ENCODE measurements around the gene MRPL20. TPM values are rescaled to one million over a fixed set of nuclear protein-coding genes. Genes with fewer than 3 reads are reported as not detected.
A peak's percentile ranks its signal among the peaks of the same experiment; 100 is the strongest.

The MRPL20 gene
- total and polyA plus RNA-seq, 4 experiments from 2014 or later, result 119 to 202 (median 147) TPM

DNA sequence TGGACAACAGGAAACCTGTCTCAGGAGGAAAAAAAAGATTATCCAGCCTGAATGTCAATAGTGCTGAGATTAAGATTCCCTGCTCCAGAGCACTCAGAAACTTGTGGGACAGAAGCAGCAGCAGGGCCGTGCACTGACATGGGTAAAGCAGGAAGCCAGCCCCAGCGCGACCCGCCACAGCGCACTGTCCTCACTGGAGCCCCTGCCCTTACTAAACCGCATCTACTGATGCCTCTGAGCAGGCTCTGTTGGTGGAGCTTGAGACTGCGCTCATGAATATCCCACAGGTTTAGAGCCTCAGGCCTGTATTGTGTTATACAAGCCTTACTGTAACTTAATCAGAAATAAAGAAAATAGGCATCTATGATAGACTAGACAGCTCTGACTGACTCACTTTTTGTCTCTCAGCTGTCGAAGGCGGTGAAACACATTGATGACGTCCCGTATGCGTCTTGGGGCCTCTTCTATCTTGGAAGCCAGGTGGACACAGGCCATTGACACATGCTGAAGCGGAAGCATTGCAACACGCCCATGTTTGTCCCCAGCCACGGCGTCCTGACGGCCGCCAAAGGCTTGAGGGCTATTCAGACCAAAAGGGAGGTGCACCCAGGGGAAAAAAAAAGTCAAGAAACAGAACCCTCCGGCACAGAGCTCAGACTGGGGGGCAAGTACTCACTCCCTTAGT lies 9.1 kb downstream of the MRPL20 start:
- Mint-ChIP-seq H3K4me1 (peaks cover 15 to 65% (median 37%) of the 10 kb centered on the region in 4 donors), H3K4me3 (peak overlapping the region; percentile 87 to 94 (median 90)), H3K36me3 (peaks cover 35 to 66% of the 10 kb centered on the region in 2 donors), H3K27me3 (no peaks in the 10 kb centered on the region), H3K9me3 (peaks cover 0 to 3% (median 0%) of the 10 kb centered on the region in 8 donors), H3K27ac (peak overlapping the region; percentile 87 to 96 (median 90))
- peaks cover 38% of the 10 kb centered on the region for H3K4me1 ChIP-seq (ENCODE audit: insufficient read depth, low read length)
- H3K27me3 ChIP-seq (ENCODE audit: insufficient read depth, low read length), result no peaks in the 10 kb centered on the region
- POLR2A ChIA-PET (ENCODE audit: partially characterized antibody), result interaction anchor here (1.3 to 7.1 kb wide), 4 partner anchors 8 to 77 kb away, joined by 3 to 149 read pairs (median 30); partner anchors contain the start of genes AURKAIP1 and MRPL20
- peak overlapping the region; percentile 85 for H3K27ac ChIP-seq (ENCODE audit: low read depth, low read length)
- peaks cover 55% of the 10 kb centered on the region for H3K36me3 ChIP-seq (ENCODE audit: insufficient read depth, low read length)
- CTCF ChIA-PET (ENCODE audit: partially characterized antibody), result interaction anchor here (0.6 kb wide), 1 partner anchor 46 kb away, joined by 3 read pairs; no protein-coding TSS in a partner anchor
- H3K4me3 ChIP-seq (ENCODE audit: low read length in 2 of 2), result peak overlapping the region; percentile 50 to 81
- no peaks in the 10 kb centered on the region for H3K9me3 ChIP-seq (ENCODE audit: control insufficient read depth in 1 of 2, low read length in 2 of 2)
- intact Hi-C loops (cut with micrococcal nuclease), result no loop called here
- DNase-seq, result no peak

DNA sequence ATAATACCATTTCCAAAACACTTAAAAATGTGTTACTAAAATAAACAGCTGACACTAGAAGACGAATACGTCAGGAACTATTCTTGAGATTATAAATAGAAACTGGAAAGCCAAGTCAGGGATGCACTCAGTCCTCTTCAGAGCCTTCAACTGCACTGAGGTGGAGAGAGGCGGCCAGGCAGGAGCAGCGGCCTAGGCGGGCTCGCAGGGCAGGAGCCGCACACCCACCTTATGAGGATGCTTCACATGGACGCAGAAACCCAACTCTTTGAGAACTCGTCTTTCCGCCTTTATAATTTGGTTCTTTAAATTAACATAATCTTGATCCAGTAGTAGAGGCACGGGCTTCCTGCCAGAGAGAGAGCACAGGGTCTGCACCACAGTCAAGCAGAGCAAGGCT lies 11.9 kb downstream of the MRPL20 start:
- H3K9me3 ChIP-seq (ENCODE audit: control insufficient read depth in 1 of 2, low read length in 2 of 2), result no peaks in the 10 kb centered on the region
- ChIA-PET CTCF (ENCODE audit: partially characterized antibody) (no interaction called here), POLR2A (ENCODE audit: partially characterized antibody) (interaction anchor here (0.6 to 0.7 kb wide), 2 partner anchors 12 to 24 kb away, joined by 3 to 4 read pairs; partner anchors contain the start of gene MRPL20)
- H3K36me3 Mint-ChIP-seq, result peaks cover 39 to 74% of the 10 kb centered on the region in 2 donors
- no peaks in the 10 kb centered on the region for H3K27me3 Mint-ChIP-seq
- peaks cover 25% of the 10 kb centered on the region for H3K4me1 ChIP-seq (ENCODE audit: insufficient read depth, low read length)
- H3K4me3 ChIP-seq (ENCODE audit: low read length in 2 of 2), result no peak overlapping the region
- H3K27ac Mint-ChIP-seq, result peak overlapping the region in 4 of 7 donors; percentile 16 to 70 (median 54)
- no peak for DNase-seq
- peaks cover 0 to 3% (median 0%) of the 10 kb centered on the region in 8 donors for H3K9me3 Mint-ChIP-seq
- no peaks in the 10 kb centered on the region for H3K27me3 ChIP-seq (ENCODE audit: insufficient read depth, low read length)
- H3K4me1 Mint-ChIP-seq, result peaks cover 12 to 44% (median 27%) of the 10 kb centered on the region in 4 donors
- peak overlapping the region in 6 of 8 donors; percentile 2 to 74 (median 30) for H3K4me3 Mint-ChIP-seq
- intact Hi-C loops (cut with micrococcal nuclease), result no loop called here
- H3K36me3 ChIP-seq (ENCODE audit: insufficient read depth, low read length), result peaks cover 63% of the 10 kb centered on the region
- H3K27ac ChIP-seq (ENCODE audit: low read depth, low read length), result no peak overlapping the region

DNA sequence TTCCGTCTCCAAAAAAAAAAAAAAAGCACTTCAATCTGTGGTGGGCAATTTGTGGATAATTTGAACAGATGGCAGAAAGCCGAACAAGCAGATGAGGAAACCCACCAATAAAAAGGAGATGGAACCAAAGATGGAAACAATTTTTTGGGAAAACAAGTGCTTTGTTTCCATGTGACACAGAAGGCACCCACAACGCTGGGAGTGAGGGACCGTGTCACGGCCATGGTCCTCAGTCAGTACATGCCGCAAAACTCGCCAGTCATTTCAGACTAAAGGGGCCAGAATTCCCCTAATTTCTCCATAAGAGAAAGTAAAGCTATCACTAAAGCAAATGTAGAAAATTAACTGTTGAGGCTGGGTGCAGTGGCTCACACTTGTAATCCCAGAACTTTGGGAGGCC lies 13.0 kb downstream of the MRPL20 start:
- ChIA-PET CTCF (ENCODE audit: partially characterized antibody) (no interaction called here), POLR2A (ENCODE audit: partially characterized antibody) (no interaction called here)
- Histone ChIP-seq H3K4me3 (ENCODE audit: low read length in 2 of 2) (no peak overlapping the region), H3K27me3 (ENCODE audit: insufficient read depth, low read length) (no peaks in the 10 kb centered on the region), H3K4me1 (ENCODE audit: insufficient read depth, low read length) (peaks cover 21% of the 10 kb centered on the region), H3K27ac (ENCODE audit: low read depth, low read length) (no peak overlapping the region), H3K36me3 (ENCODE audit: insufficient read depth, low read length) (peaks cover 72% of the 10 kb centered on the region), H3K9me3 (ENCODE audit: control insufficient read depth in 1 of 2, low read length in 2 of 2) (no peaks in the 10 kb centered on the region)
- DNase-seq, result no peak
- intact Hi-C loops (cut with micrococcal nuclease), result no loop called here
- peaks cover 44 to 72% of the 10 kb centered on the region in 2 donors for H3K36me3 Mint-ChIP-seq
- no peaks in the 10 kb centered on the region for H3K27me3 Mint-ChIP-seq
- H3K27ac Mint-ChIP-seq, result no peak overlapping the region
- H3K4me3 Mint-ChIP-seq, result no peak overlapping the region
- H3K9me3 Mint-ChIP-seq, result no peaks in the 10 kb centered on the region
- peaks cover 12 to 36% (median 22%) of the 10 kb centered on the region in 4 donors for H3K4me1 Mint-ChIP-seq

DNA sequence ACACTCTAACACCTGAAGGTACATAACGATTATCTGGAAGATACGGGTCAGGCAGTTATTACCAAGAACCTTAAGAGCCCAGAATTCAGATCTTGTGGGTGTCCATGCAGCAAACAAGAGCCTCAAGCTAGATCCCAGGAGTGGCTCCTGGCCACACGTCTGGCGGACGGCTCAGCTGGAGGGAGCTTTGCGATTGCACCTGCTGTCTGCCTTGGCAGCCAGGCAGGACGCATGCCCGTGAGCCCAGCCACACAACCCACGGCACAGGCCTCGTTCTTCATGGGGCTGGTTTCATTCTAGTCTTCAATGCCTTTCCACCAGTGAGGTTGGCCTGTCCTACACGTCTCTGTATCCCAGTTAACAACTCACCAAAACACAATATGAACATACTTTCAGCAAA lies 13.7 kb downstream of the MRPL20 start:
- Mint-ChIP-seq H3K27ac (peak overlapping the region in 2 of 7 donors; percentile 32 to 62), H3K4me1 (peaks cover 12 to 35% (median 21%) of the 10 kb centered on the region in 4 donors), H3K27me3 (no peaks in the 10 kb centered on the region), H3K36me3 (peaks cover 44 to 72% of the 10 kb centered on the region in 2 donors), H3K9me3 (no peaks in the 10 kb centered on the region), H3K4me3 (no peak overlapping the region)
- Histone ChIP-seq H3K4me3 (ENCODE audit: low read length in 2 of 2) (no peak overlapping the region), H3K9me3 (ENCODE audit: control insufficient read depth in 1 of 2, low read length in 2 of 2) (no peaks in the 10 kb centered on the region), H3K36me3 (ENCODE audit: insufficient read depth, low read length) (peaks cover 77% of the 10 kb centered on the region), H3K4me1 (ENCODE audit: insufficient read depth, low read length) (peaks cover 19% of the 10 kb centered on the region), H3K27ac (ENCODE audit: low read depth, low read length) (no peak overlapping the region), H3K27me3 (ENCODE audit: insufficient read depth, low read length) (no peaks in the 10 kb centered on the region)
- intact Hi-C loops (cut with micrococcal nuclease), result no loop called here
- POLR2A ChIA-PET (ENCODE audit: partially characterized antibody), result no interaction called here
- no peak for DNase-seq
- CTCF ChIA-PET (ENCODE audit: partially characterized antibody), result no interaction called here

DNA sequence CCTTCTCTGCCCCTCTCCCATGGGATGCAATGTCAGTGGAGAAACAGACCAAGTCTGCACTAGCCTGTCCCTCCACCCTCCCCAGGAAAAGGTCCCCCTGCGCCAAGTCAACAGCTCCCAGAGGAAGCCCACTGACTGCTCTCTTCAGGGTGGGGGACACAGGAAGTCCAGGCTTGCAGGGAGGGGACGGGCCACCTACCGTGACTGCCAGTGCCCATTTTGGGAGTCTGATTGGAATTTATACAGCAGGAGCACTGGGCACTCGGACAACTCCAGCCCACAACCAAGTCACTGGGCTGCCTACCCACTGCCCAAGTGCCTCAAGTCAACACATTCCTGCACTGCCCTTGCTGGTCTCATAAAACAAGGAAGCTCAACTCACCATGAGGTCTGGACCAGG lies 14.1 kb downstream of the MRPL20 start:
- peaks cover 8 to 31% (median 17%) of the 10 kb centered on the region in 4 donors for H3K4me1 Mint-ChIP-seq
- CTCF ChIA-PET (ENCODE audit: partially characterized antibody), result no interaction called here
- intact Hi-C loops (cut with micrococcal nuclease), result no loop called here
- POLR2A ChIA-PET (ENCODE audit: partially characterized antibody), result interaction anchor here (1.8 kb wide), 1 partner anchor 18 kb away, joined by 5 read pairs; the partner anchor contains the start of gene AURKAIP1
- peak overlapping the region in 1 of 7 donors; percentile 70 for H3K27ac Mint-ChIP-seq
- peaks cover 78% of the 10 kb centered on the region for H3K36me3 ChIP-seq (ENCODE audit: insufficient read depth, low read length)
- peaks cover 45 to 72% of the 10 kb centered on the region in 2 donors for H3K36me3 Mint-ChIP-seq
- H3K9me3 Mint-ChIP-seq, result no peaks in the 10 kb centered on the region
- H3K27me3 Mint-ChIP-seq, result no peaks in the 10 kb centered on the region
- DNase-seq, result no peak
- H3K4me3 ChIP-seq (ENCODE audit: low read length in 2 of 2), result no peak overlapping the region
- no peaks in the 10 kb centered on the region for H3K9me3 ChIP-seq (ENCODE audit: control insufficient read depth in 1 of 2, low read length in 2 of 2)
- peaks cover 15% of the 10 kb centered on the region for H3K4me1 ChIP-seq (ENCODE audit: insufficient read depth, low read length)
- H3K27me3 ChIP-seq (ENCODE audit: insufficient read depth, low read length), result no peaks in the 10 kb centered on the region
- H3K27ac ChIP-seq (ENCODE audit: low read depth, low read length), result no peak overlapping the region
- H3K4me3 Mint-ChIP-seq, result no peak overlapping the region

DNA sequence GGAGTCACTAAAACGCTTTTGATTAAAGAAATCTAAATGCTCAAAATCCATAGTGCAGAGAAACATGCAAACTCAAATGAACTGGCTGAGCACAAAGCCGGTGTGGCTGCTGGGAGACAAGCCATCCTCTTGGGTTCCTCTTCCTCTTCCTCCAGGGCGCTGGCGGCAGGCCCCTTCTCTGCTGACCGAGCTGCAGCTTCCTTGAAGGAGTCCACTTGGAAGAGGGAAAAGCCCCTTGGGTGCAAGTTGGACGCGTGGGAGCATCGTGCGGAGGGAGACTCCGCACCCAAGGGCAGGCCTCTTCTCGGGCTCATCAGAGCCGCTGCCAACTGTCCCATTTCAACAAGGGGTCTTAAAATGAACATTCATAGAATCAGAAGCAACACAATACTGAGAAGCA lies 15.9 kb downstream of the MRPL20 start:
- Histone ChIP-seq H3K36me3 (ENCODE audit: insufficient read depth, low read length) (peaks cover 84% of the 10 kb centered on the region), H3K27me3 (ENCODE audit: insufficient read depth, low read length) (no peaks in the 10 kb centered on the region), H3K4me1 (ENCODE audit: insufficient read depth, low read length) (peaks cover 3% of the 10 kb centered on the region), H3K27ac (ENCODE audit: low read depth, low read length) (no peak overlapping the region), H3K4me3 (ENCODE audit: low read length in 2 of 2) (no peak overlapping the region), H3K9me3 (ENCODE audit: control insufficient read depth in 1 of 2, low read length in 2 of 2) (no peaks in the 10 kb centered on the region)
- intact Hi-C loops (cut with micrococcal nuclease), result no loop called here
- Mint-ChIP-seq H3K27me3 (no peaks in the 10 kb centered on the region), H3K27ac (peak overlapping the region in 1 of 7 donors; percentile 18), H3K4me1 (peaks cover 6 to 23% (median 12%) of the 10 kb centered on the region in 4 donors), H3K36me3 (peaks cover 58 to 78% of the 10 kb centered on the region in 2 donors), H3K9me3 (no peaks in the 10 kb centered on the region), H3K4me3 (no peak overlapping the region)
- DNase-seq, result no peak
- ChIA-PET POLR2A (ENCODE audit: partially characterized antibody) (interaction anchor here (0.9 to 2.9 kb wide), 4 partner anchors 9 to 16 kb away, joined by 3 to 13 read pairs (median 4); partner anchors contain the start of genes AURKAIP1, CCNL2 and MRPL20), CTCF (ENCODE audit: partially characterized antibody) (no interaction called here)

DNA sequence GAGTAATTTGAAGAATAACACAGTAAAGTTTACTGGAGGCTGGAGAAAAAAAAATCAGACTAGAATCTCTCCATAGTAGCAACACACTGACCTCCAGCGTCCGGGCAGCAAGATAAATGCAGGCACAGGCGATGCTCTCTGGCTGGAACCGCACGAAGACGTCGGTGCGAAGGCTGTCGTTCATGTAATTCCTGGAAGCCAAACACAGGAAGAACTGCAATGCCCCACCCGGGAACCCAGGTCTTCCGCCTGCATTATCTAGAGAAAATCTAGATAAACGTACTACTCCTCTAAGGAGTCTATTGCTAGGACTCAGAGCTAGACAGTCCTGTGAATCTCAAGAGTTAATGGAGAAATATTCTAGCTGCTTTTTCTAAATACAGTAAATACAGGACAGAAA lies 16.4 kb downstream of the MRPL20 start:
- Mint-ChIP-seq H3K27me3 (no peaks in the 10 kb centered on the region), H3K27ac (no peak overlapping the region), H3K4me1 (peaks cover 5 to 21% (median 12%) of the 10 kb centered on the region in 4 donors), H3K4me3 (no peak overlapping the region), H3K9me3 (no peaks in the 10 kb centered on the region), H3K36me3 (peaks cover 59 to 82% of the 10 kb centered on the region in 2 donors)
- no peaks in the 10 kb centered on the region for H3K9me3 ChIP-seq (ENCODE audit: control insufficient read depth in 1 of 2, low read length in 2 of 2)
- ChIA-PET CTCF (ENCODE audit: partially characterized antibody) (no interaction called here), POLR2A (ENCODE audit: partially characterized antibody) (interaction anchor here (1.6 to 2.9 kb wide), 2 partner anchors 9 kb away, joined by 3 to 13 read pairs; partner anchors contain the start of gene CCNL2)
- H3K27me3 ChIP-seq (ENCODE audit: insufficient read depth, low read length), result no peaks in the 10 kb centered on the region
- no peak for DNase-seq
- intact Hi-C loops (cut with micrococcal nuclease), result no loop called here
- H3K4me3 ChIP-seq (ENCODE audit: low read length in 2 of 2), result no peak overlapping the region
- H3K27ac ChIP-seq (ENCODE audit: low read depth, low read length), result no peak overlapping the region
- H3K4me1 ChIP-seq (ENCODE audit: insufficient read depth, low read length), result peaks cover 3% of the 10 kb centered on the region
- peaks cover 89% of the 10 kb centered on the region for H3K36me3 ChIP-seq (ENCODE audit: insufficient read depth, low read length)
